ENCODE measurements around the gene DOK7.

The DOK7 gene

GRCh38 chr4:3473181-3473950, 10.3 kb downstream of the DOK7 start:
- Histone ChIP-seq H3K4me3 (ENCODE audit: low read length) (no peak overlapping the region), H3K27me3 (ENCODE audit: insufficient read depth, low read length) (peaks cover 35% of the 10 kb centered on the region), H3K36me3 (ENCODE audit: insufficient read depth, low read length) (no peaks in the 10 kb centered on the region), H3K27ac (ENCODE audit: low read depth, low read length) (no peak overlapping the region), H3K9me3 (ENCODE audit: insufficient read depth, low read depth, low read length) (no peaks in the 10 kb centered on the region), H3K9ac (ENCODE audit: low read depth, low read length) (no peak overlapping the region), H3K4me1 (ENCODE audit: insufficient read depth, low read length) (no peaks in the 10 kb centered on the region; the same call in none of the 2 replicates)
- 89% methylated on average over 41 of the region's 41 CpGs for WGBS

GRCh38 chr4:3473996-3474765, 11.1 kb downstream of the DOK7 start:
- H3K27me3 ChIP-seq (ENCODE audit: insufficient read depth, low read length): peaks cover 41% of the 10 kb centered on the region
- H3K27ac ChIP-seq (ENCODE audit: low read depth, low read length): no peak overlapping the region
- no peaks in the 10 kb centered on the region for H3K9me3 ChIP-seq (ENCODE audit: insufficient read depth, low read depth, low read length)
- H3K36me3 ChIP-seq (ENCODE audit: insufficient read depth, low read length): no peaks in the 10 kb centered on the region
- H3K9ac ChIP-seq (ENCODE audit: low read depth, low read length): no peak overlapping the region
- H3K4me3 ChIP-seq (ENCODE audit: low read length): no peak overlapping the region
- no peaks in the 10 kb centered on the region; the same call in none of the 2 replicates for H3K4me1 ChIP-seq (ENCODE audit: insufficient read depth, low read length)
- 94% methylated on average over 12 of the region's 13 CpGs for WGBS

DNA sequence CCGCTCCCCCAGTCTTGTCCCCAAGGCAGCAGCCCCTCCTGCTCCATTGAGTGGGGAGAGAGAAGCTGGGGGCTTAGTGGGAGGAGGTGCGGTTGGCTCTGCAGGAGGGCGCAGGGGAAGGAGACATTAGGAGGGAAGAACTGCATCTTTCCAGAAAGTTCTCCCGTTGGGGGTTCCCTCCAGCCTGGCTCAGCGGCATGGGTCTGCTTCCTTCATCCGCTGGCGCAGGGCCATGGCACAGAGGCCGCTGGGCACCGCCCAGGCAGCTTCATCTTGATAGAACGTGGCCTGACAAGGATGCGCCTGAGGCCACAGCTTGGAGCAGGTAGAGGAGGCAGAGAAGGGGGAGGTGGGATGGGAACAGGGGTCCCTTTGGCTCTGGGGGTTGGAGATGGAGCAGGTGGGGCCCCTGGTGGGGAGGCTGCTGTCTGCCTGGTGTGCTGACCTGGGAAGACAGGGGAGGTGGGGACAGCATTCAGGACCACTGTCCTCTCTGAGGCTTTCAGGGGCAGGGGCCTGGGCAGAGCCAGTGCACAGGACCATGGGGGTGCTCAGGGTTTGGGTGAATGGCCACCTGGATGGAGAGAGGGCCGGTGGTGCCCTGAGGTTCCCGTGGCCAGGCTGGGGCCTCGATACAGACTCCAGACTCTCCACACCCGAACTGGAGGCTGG, 12.1 kb downstream of the DOK7 start:
- no peaks in the 10 kb centered on the region for H3K36me3 ChIP-seq (ENCODE audit: insufficient read depth, low read length)
- 92% methylated on average over 15 of the region's 15 CpGs for WGBS
- no peak overlapping the region for H3K27ac ChIP-seq (ENCODE audit: low read depth, low read length)
- H3K9me3 ChIP-seq (ENCODE audit: insufficient read depth, low read depth, low read length): no peaks in the 10 kb centered on the region
- peaks cover 43% of the 10 kb centered on the region for H3K27me3 ChIP-seq (ENCODE audit: insufficient read depth, low read length)
- H3K4me3 ChIP-seq (ENCODE audit: low read length): no peak overlapping the region
- H3K4me1 ChIP-seq (ENCODE audit: insufficient read depth, low read length): no peaks in the 10 kb centered on the region; the same call in none of the 2 replicates
- no peak overlapping the region for H3K9ac ChIP-seq (ENCODE audit: low read depth, low read length)

DNA sequence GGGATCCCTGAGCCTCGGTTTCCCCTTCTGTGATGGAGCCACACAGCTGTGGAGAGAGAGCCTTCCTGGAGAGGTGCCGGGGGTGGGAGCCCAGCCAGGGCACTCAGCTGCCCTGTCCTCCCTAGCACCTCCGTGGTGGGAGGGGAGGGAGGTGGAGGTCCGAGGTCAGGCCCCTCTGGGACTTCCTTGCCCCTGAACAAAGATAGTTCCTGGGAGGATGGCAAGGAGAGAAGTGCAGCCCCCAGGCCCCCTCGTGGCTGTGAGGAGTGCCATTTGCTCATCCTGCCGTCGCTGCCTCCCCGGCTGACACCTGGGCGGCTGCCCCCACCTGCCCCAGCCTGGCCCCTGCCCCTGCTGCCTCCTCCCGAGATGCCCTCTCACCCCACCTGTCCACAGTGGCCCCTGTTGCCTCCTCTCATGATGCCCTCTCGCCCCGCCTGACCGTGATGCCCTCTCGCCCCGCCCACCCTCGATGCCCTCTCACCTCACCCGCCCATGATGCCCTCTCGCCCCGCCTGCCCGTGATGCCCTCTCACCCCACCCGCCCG, 12.7 kb downstream of the DOK7 start:
- WGBS: 93% methylated on average over 20 of the region's 22 CpGs
- H3K36me3 ChIP-seq (ENCODE audit: insufficient read depth, low read length): no peaks in the 10 kb centered on the region
- H3K4me1 ChIP-seq (ENCODE audit: insufficient read depth, low read length): peaks cover 2% of the 10 kb centered on the region
- H3K27ac ChIP-seq (ENCODE audit: low read depth, low read length): no peak overlapping the region
- H3K9me3 ChIP-seq (ENCODE audit: insufficient read depth, low read depth, low read length): no peaks in the 10 kb centered on the region
- H3K9ac ChIP-seq (ENCODE audit: low read depth, low read length): no peak overlapping the region
- no peak overlapping the region for H3K4me3 ChIP-seq (ENCODE audit: low read length)
- peaks cover 43% of the 10 kb centered on the region for H3K27me3 ChIP-seq (ENCODE audit: insufficient read depth, low read length)

DNA sequence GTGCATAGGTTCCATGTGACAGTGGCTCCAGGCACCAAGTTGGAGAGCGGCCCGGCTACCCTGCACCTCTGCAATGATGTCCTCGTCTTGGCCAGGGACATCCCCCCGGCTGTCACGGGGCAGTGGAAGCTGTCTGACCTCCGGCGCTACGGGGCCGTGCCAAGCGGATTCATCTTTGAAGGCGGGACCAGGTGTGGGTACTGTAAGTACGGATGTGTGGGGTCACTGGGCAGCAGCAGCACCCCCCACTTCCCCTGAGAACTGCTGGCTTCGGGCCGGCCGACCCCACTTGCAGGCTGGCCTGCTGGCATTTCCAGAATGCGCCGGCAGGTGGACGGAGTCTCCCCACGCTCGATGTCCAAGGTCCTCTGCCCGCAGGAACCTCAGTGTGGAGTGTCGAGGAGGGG, 13.2 kb downstream of the DOK7 start:
- Histone ChIP-seq H3K27ac (ENCODE audit: low read depth, low read length) (no peak overlapping the region), H3K4me3 (ENCODE audit: low read length) (no peak overlapping the region), H3K9me3 (ENCODE audit: insufficient read depth, low read depth, low read length) (no peaks in the 10 kb centered on the region), H3K4me1 (ENCODE audit: insufficient read depth, low read length) (peaks cover 5% of the 10 kb centered on the region), H3K9ac (ENCODE audit: low read depth, low read length) (no peak overlapping the region), H3K36me3 (ENCODE audit: insufficient read depth, low read length) (no peaks in the 10 kb centered on the region), H3K27me3 (ENCODE audit: insufficient read depth, low read length) (peaks cover 43% of the 10 kb centered on the region)
- WGBS: 94% methylated on average over 22 of the region's 22 CpGs

DNA sequence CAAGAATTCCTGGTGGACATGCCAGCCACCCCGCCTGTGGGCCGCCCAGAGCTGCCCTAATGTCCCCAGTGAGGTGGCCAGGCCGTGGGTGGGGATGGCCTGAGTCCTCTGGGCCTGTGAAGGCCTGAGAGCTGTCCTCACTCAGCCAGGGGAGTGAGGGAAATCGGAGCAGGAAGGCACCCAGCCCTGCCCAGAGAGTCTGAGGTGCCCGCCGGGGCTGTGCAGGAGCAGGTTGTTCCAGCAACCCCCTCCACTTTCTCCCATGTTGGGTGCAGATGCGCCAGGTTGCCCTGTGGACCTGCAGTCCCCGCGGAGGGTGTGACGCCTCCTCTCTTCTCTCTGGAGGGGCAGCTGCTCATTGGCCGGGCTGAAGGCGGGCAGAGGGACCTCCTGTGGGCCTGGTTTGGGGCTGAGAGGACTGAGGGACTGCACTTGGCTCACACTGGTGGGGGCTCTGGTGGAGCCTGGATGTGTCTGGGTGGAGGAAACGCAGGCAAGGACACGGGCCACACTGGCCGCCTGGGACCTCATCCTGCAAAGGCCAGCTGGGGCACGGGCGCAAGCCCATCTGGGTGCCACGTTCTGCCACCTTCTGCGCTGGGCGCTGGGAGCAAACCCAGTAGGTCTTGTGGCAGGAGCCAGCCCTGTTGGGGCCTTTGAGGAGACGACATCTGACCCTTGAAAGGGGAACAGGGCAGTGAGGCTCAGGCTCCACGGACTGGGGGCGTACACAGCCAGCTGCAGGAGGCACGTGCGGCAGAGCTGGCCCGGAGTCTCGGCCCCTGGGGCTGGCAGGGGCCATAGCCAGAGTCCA, 14.0 kb downstream of the DOK7 start:
- peaks cover 12% of the 10 kb centered on the region for H3K4me1 ChIP-seq (ENCODE audit: insufficient read depth, low read length)
- peaks cover 43% of the 10 kb centered on the region for H3K27me3 ChIP-seq (ENCODE audit: insufficient read depth, low read length)
- H3K27ac ChIP-seq (ENCODE audit: low read depth, low read length): no peak overlapping the region
- H3K9me3 ChIP-seq (ENCODE audit: insufficient read depth, low read depth, low read length): no peaks in the 10 kb centered on the region
- H3K9ac ChIP-seq (ENCODE audit: low read depth, low read length): no peak overlapping the region
- H3K36me3 ChIP-seq (ENCODE audit: insufficient read depth, low read length): no peaks in the 10 kb centered on the region
- 92% methylated on average over 27 of the region's 27 CpGs for WGBS
- H3K4me3 ChIP-seq (ENCODE audit: low read length): no peak overlapping the region

DNA sequence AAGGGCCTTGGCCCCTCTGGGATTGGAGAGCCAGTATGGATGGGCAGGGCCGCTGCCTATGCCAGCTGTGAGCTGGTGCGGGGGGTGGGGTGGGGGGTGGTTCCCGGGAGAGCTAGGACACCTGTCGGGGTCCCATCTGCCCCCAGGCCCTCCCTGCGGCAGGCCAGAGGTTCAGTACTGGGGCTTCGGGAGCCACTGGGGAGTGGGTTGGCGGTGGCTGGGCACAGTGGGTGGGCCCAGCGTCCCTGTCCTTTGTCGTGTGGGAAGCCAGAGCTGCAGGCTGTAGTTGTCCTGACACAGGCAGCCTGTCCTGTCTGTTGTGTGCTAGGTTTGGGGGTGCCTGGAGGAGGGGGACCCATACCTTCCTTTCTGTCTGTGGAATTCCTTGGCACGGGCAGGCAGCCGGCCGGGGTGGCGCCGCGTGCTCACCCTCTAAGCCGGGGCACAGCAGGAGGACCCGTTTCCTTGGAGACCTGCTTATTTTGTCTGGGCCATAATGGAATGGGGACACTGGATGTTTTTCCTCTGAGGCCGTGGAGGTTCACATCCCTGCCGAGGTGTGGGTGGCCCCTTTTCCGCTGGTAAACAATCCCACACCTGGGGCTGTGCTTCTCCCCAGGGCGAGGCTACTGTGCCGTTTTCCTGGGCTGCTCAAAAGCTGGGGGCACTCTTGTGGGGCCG, 14.8 kb downstream of the DOK7 start:
- 81% methylated on average over 23 of the region's 23 CpGs for WGBS
- no peak overlapping the region for H3K9ac ChIP-seq (ENCODE audit: low read depth, low read length)

GRCh38 chr4:3478446-3479357, 15.6 kb downstream of the DOK7 start:
- WGBS: 94% methylated on average over 35 of the region's 35 CpGs

More for the DNA sequence above, 14.8 kb downstream of the DOK7 start:
- Histone ChIP-seq H3K27ac (ENCODE audit: low read depth, low read length) (no peak overlapping the region), H3K9me3 (ENCODE audit: insufficient read depth, low read depth, low read length) (no peaks in the 10 kb centered on the region), H3K4me1 (ENCODE audit: insufficient read depth, low read length) (peaks cover 12% of the 10 kb centered on the region), H3K4me3 (ENCODE audit: low read length) (no peak overlapping the region), H3K27me3 (ENCODE audit: insufficient read depth, low read length) (peaks cover 50% of the 10 kb centered on the region), H3K36me3 (ENCODE audit: insufficient read depth, low read length) (no peaks in the 10 kb centered on the region)

DNA sequence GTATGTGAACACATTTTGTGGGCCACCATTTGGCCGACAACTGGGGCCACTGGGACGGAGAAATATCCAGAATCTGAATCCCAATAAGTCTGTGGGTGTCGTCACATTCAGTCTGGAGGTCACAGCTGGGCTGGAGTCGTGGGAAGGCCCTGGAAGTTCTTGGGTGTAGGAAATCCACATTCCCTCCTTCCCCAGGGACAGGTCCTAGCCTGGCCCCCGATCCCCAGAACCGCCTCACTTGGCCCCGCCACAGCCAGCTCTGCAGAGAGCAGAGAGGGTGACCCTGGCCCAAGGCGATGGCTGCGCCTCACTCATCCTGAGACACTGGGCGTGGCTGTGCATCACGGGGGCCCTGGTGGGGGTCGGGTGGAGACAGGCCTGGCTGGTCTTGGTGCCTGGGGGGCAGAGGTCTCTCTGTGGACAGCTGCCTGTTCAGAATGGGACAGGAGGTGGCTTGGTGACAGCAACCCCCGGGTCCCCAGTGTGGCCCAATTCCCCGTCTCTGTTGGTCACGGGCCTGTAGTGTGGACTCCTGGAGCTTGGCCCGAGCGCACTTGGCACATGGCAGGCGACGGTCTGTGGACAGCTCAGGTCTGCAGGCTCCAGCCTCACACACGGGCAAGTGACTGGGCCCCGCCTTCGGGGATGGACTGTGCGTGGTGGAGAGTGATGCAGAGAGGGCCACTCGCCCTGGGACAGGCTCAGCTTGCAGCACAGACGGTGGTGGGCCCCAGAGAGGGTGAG, 16.4 kb downstream of the DOK7 start:
- H3K27me3 ChIP-seq (ENCODE audit: insufficient read depth, low read length): peaks cover 58% of the 10 kb centered on the region
- no peaks in the 10 kb centered on the region for H3K9me3 ChIP-seq (ENCODE audit: insufficient read depth, low read depth, low read length)
- no peak overlapping the region for H3K27ac ChIP-seq (ENCODE audit: low read depth, low read length)
- H3K9ac ChIP-seq (ENCODE audit: low read depth, low read length): no peak overlapping the region
- 93% methylated on average over 25 of the region's 25 CpGs for WGBS
- H3K36me3 ChIP-seq (ENCODE audit: insufficient read depth, low read length): no peaks in the 10 kb centered on the region
- no peak overlapping the region for H3K4me3 ChIP-seq (ENCODE audit: low read length)
- peaks cover 12% of the 10 kb centered on the region for H3K4me1 ChIP-seq (ENCODE audit: insufficient read depth, low read length)

More at GRCh38 chr4:3478446-3479357, 15.6 kb downstream of the DOK7 start:
- H3K36me3 ChIP-seq (ENCODE audit: insufficient read depth, low read length): no peaks in the 10 kb centered on the region
- no peaks in the 10 kb centered on the region for H3K9me3 ChIP-seq (ENCODE audit: insufficient read depth, low read depth, low read length)
- H3K27ac ChIP-seq (ENCODE audit: low read depth, low read length): no peak overlapping the region
- peaks cover 12% of the 10 kb centered on the region for H3K4me1 ChIP-seq (ENCODE audit: insufficient read depth, low read length)
- no peak overlapping the region for H3K9ac ChIP-seq (ENCODE audit: low read depth, low read length)
- peaks cover 54% of the 10 kb centered on the region for H3K27me3 ChIP-seq (ENCODE audit: insufficient read depth, low read length)
- H3K4me3 ChIP-seq (ENCODE audit: low read length): no peak overlapping the region
